ENCODE measurements around the gene CSRP1.

- TF ChIP-seq CTCF (IDR thresholded peaks at IDR 0.05) (peak; percentile 88), CREB1 (CRISPR knock-in tag; IDR thresholded peaks at IDR 0.05) (no peak), ATF1 (CRISPR knock-in tag; IDR thresholded peaks at IDR 0.05) (no peak), ATF2 (CRISPR knock-in tag; IDR thresholded peaks at IDR 0.05; ENCODE audit: borderline replicate concordance, low read depth) (no peak), MAX (CRISPR knock-in tag; IDR thresholded peaks at IDR 0.05) (peak; percentile 65), CBFB (CRISPR knock-in tag; IDR thresholded peaks at IDR 0.05; ENCODE audit: low read depth) (no peak), TP53 (CRISPR knock-in tag; IDR thresholded peaks at IDR 0.05) (no peak), SP1 (CRISPR knock-in tag; conservative IDR thresholded peaks at IDR 0.05) (peak; percentile 58), USF1 (CRISPR knock-in tag; IDR thresholded peaks at IDR 0.05) (no peak), HMGA2 (CRISPR knock-in tag; IDR thresholded peaks at IDR 0.05) (no peak)
These were observed 25.0 kb downstream of the CSRP1 start for GRCh38 chr1:201481761-201482493.
